Neural cell (in vitro differentiated cells): ENCODE data around the gene ATP6AP2.
"Not testable (repeated sequence)": the region's sequence is repeated elsewhere in the genome, so short reads cannot be mapped to it uniquely, and the experiment has no call there.

Experiments
- EZH2 ChIP-seq: fragments of 200-600, 300-800 bp; shearing (Covaris generic), sonication (generic); IDR thresholded peaks from 2 replicates; pipeline ENCODE4 v1.6.1; 2014; ENCODE audit warnings: antibody characterized with exemption, low read length, borderline replicate concordance, mild to moderate bottlenecking; ENCODE audit not compliant: insufficient read depth, poor library complexity, severe bottlenecking
- MXI1 ChIP-seq: fragments of 450-650 bp; conservative IDR thresholded peaks from 2 replicates; pipeline ENCODE4 v1.6.1; 2014; ENCODE audit warnings: antibody characterized with exemption, mild to moderate bottlenecking; ENCODE audit not compliant: poor library complexity, severe bottlenecking
- POLR2AphosphoS5 ChIP-seq: IDR thresholded peaks from 2 replicates; pipeline ENCODE4 v1.6.1; 2012
- RAD21 ChIP-seq: fragments of 450-650 bp; conservative IDR thresholded peaks from 2 replicates; pipeline ENCODE4 v1.6.1; 2014; ENCODE audit warnings: antibody characterized with exemption, mild to moderate bottlenecking, moderate library complexity
- TAF1 ChIP-seq: IDR thresholded peaks from 2 replicates; pipeline ENCODE4 v1.6.1; 2012; ENCODE audit warnings: low read depth
- TF ChIP-seq, protein P1 (sequence below): fragments of 450-650 bp; IDR thresholded peaks from 2 replicates; pipeline ENCODE4 v1.5.1; 2014; ENCODE audit warnings: antibody characterized with exemption, mild to moderate bottlenecking, moderate library complexity; ENCODE audit not compliant: poor library complexity, severe bottlenecking
- TF ChIP-seq, protein P2 (sequence below): IDR thresholded peaks from 2 replicates; pipeline ENCODE4 v1.6.1; 2012; ENCODE audit warnings: borderline replicate concordance

- TF ChIP-seq, protein P1, sequence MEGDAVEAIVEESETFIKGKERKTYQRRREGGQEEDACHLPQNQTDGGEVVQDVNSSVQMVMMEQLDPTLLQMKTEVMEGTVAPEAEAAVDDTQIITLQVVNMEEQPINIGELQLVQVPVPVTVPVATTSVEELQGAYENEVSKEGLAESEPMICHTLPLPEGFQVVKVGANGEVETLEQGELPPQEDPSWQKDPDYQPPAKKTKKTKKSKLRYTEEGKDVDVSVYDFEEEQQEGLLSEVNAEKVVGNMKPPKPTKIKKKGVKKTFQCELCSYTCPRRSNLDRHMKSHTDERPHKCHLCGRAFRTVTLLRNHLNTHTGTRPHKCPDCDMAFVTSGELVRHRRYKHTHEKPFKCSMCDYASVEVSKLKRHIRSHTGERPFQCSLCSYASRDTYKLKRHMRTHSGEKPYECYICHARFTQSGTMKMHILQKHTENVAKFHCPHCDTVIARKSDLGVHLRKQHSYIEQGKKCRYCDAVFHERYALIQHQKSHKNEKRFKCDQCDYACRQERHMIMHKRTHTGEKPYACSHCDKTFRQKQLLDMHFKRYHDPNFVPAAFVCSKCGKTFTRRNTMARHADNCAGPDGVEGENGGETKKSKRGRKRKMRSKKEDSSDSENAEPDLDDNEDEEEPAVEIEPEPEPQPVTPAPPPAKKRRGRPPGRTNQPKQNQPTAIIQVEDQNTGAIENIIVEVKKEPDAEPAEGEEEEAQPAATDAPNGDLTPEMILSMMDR: not testable (repeated sequence)
- TF ChIP-seq, protein P2, sequence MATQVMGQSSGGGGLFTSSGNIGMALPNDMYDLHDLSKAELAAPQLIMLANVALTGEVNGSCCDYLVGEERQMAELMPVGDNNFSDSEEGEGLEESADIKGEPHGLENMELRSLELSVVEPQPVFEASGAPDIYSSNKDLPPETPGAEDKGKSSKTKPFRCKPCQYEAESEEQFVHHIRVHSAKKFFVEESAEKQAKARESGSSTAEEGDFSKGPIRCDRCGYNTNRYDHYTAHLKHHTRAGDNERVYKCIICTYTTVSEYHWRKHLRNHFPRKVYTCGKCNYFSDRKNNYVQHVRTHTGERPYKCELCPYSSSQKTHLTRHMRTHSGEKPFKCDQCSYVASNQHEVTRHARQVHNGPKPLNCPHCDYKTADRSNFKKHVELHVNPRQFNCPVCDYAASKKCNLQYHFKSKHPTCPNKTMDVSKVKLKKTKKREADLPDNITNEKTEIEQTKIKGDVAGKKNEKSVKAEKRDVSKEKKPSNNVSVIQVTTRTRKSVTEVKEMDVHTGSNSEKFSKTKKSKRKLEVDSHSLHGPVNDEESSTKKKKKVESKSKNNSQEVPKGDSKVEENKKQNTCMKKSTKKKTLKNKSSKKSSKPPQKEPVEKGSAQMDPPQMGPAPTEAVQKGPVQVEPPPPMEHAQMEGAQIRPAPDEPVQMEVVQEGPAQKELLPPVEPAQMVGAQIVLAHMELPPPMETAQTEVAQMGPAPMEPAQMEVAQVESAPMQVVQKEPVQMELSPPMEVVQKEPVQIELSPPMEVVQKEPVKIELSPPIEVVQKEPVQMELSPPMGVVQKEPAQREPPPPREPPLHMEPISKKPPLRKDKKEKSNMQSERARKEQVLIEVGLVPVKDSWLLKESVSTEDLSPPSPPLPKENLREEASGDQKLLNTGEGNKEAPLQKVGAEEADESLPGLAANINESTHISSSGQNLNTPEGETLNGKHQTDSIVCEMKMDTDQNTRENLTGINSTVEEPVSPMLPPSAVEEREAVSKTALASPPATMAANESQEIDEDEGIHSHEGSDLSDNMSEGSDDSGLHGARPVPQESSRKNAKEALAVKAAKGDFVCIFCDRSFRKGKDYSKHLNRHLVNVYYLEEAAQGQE: not testable (repeated sequence)
- TF ChIP-seq POLR2AphosphoS5, EZH2, TAF1, RAD21, MXI1: not testable (repeated sequence)
Observed at GRCh38 chrX:40587623-40588022, 6.9 kb downstream of the ATP6AP2 start.
